Ishikawa (cell line): ENCODE measurements around the gene EFEMP1.

Experiments
- CEBPB ChIP-seq: IDR thresholded peaks from 2 replicates; pipeline ENCODE4 v1.6.1; 2012
- CREB1 ChIP-seq: IDR thresholded peaks from 2 replicates; pipeline ENCODE4 v1.6.1; 2012; ENCODE audit warnings: low read depth
- EGR1 ChIP-seq: IDR thresholded peaks from 2 replicates; pipeline ENCODE4 v1.6.1; 2012
- EP300 ChIP-seq: IDR thresholded peaks from 2 replicates; pipeline ENCODE4 v1.6.1; 2012; ENCODE audit warnings: borderline replicate concordance
- FOXM1 ChIP-seq: IDR thresholded peaks from 2 replicates; pipeline ENCODE4 v1.6.1; 2012; ENCODE audit warnings: low read depth, borderline replicate concordance
- MAX ChIP-seq: IDR thresholded peaks from 2 replicates; pipeline ENCODE4 v1.6.1; 2012
- NFIC ChIP-seq: IDR thresholded peaks from 2 replicates; pipeline ENCODE4 v1.6.1; 2012
- RAD21 ChIP-seq: IDR thresholded peaks from 2 replicates; pipeline ENCODE4 v1.6.1; 2012; ENCODE audit warnings: low read depth
- REST ChIP-seq: IDR thresholded peaks from 2 replicates; pipeline ENCODE4 v1.6.1; 2012; ENCODE audit warnings: low read depth, mild to moderate bottlenecking
- TAF1 ChIP-seq: IDR thresholded peaks from 2 replicates; pipeline ENCODE4 v1.6.1; 2012; ENCODE audit warnings: low read depth, mild to moderate bottlenecking
- TCF12 ChIP-seq: IDR thresholded peaks from 2 replicates; pipeline ENCODE4 v1.6.1; 2012; ENCODE audit warnings: low read depth
- TEAD4 ChIP-seq: IDR thresholded peaks from 2 replicates; pipeline ENCODE4 v1.6.1; 2012
- USF1 ChIP-seq: IDR thresholded peaks from 2 replicates; pipeline ENCODE4 v1.6.1; 2012
- YY1 ChIP-seq: IDR thresholded peaks from 2 replicates; pipeline ENCODE4 v1.6.1; 2012; ENCODE audit warnings: low read depth
- ZBTB7A ChIP-seq: IDR thresholded peaks from 2 replicates; pipeline ENCODE4 v1.6.1; 2012; ENCODE audit warnings: low read depth

Gene EFEMP1

GRCh38 chr2:55860832-55861231 is 62.8 kb downstream of the EFEMP1 start:
- TF ChIP-seq CREB1 (no peak), TCF12 (no peak), ZBTB7A (no peak), MAX (no peak), TAF1 (no peak), YY1 (no peak)

GRCh38 chr2:55859875-55860274 is 63.7 kb downstream of the EFEMP1 start:
- TF ChIP-seq ZBTB7A = no peak
- no peak for TF ChIP-seq TAF1
- no peak for TF ChIP-seq USF1
- TF ChIP-seq CEBPB = no peak
- no peak for TF ChIP-seq EP300
- no peak for TF ChIP-seq REST
- no peak for TF ChIP-seq EGR1
- no peak for TF ChIP-seq FOXM1
- no peak for TF ChIP-seq NFIC
- TF ChIP-seq TCF12 = no peak

DNA sequence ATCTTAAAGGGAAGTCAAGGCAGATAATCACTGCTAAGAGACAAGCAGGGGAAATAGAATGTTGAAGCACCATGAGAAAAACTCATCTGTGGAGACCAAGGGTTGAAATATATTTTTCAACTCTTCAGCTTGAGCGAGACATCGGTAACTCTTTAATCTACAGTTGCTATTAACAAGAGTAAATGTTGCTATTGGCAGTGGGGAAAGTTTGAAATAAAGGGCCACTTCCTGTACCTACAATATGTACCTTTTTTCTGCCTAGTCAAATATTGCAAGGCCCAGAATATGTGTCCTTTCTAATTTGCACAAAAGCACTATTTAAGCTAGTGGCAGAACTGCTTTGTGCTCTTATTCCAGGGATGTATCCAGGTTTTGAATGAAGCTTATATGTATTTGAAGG is 65.8 kb downstream of the EFEMP1 start:
- no peak for TF ChIP-seq CREB1
- no peak for TF ChIP-seq TEAD4
- TF ChIP-seq EGR1 = no peak
- TF ChIP-seq USF1 = no peak
- no peak for TF ChIP-seq REST
- no peak for TF ChIP-seq EP300
- no peak for TF ChIP-seq CEBPB

GRCh38 chr2:55856936-55857335 is 66.6 kb downstream of the EFEMP1 start:
- TF ChIP-seq EGR1 (no peak), CREB1 (no peak), FOXM1 (no peak), MAX (no peak), EP300 (no peak), USF1 (no peak)

DNA sequence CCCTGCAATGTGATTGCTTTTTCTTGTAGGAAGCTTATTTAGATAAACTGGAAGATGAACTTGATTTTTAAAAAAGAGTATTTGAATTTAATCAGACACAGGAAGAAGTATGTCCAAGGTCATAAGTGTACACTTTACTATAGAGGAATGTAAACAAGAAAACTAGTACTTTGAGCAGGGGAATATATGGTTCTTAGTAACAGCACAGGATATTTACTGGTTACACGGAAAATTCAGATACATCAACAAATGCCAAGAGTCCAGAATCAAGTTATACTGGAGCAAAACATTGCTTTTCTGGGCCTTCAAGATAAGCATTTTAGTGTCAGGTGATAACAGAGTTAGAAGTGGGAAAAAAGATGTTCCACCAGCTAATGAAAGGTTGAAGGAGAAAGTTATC is 75.5 kb downstream of the EFEMP1 start:
- TF ChIP-seq TEAD4 (no peak), RAD21 (no peak), MAX (no peak), EP300 (no peak), ZBTB7A (no peak), TAF1 (no peak), NFIC (no peak), FOXM1 (no peak), YY1 (no peak), USF1 (no peak), EGR1 (no peak), CREB1 (no peak), CEBPB (no peak), REST (no peak), TCF12 (no peak)
